ENCODE measurements around the gene RERE.
"Not testable (repeated sequence)": the region's sequence is repeated elsewhere in the genome, so short reads cannot be mapped to it uniquely, and the experiment has no call there.

RERE gene

GRCh38 chr1:8448911-8449661 lies 368.4 kb downstream of the RERE start:
- peak; percentile 17 for DNase-seq (ENCODE audit: low spot score)

GRCh38 chr1:8448505-8448904 lies 368.9 kb downstream of the RERE start:
- not testable (repeated sequence) for DNase-seq (ENCODE audit: low spot score)

- DNase-seq (ENCODE audit: low spot score) = no peak
Measured at GRCh38 chr1:8447616-8448150, 369.8 kb downstream of the RERE start.

- not testable (repeated sequence) for DNase-seq (ENCODE audit: low spot score)
Measured at GRCh38 chr1:8446119-8446518, 371.3 kb downstream of the RERE start.

- DNase-seq (ENCODE audit: low spot score) = no peak
Measured at GRCh38 chr1:8443558-8444194, 373.8 kb downstream of the RERE start.

GRCh38 chr1:8441426-8441825 lies 376.0 kb downstream of the RERE start:
- no peak for DNase-seq (ENCODE audit: low spot score)

- DNase-seq (ENCODE audit: low spot score) = peak; percentile 76
Measured at GRCh38 chr1:8439015-8439702, 378.3 kb downstream of the RERE start.

- DNase-seq (ENCODE audit: low spot score) = no peak
Measured at GRCh38 chr1:8438489-8438888, 379.0 kb downstream of the RERE start.

GRCh38 chr1:8437347-8437746 lies 380.1 kb downstream of the RERE start:
- no peak for DNase-seq (ENCODE audit: low spot score)

GRCh38 chr1:8435569-8436071 lies 381.8 kb downstream of the RERE start:
- DNase-seq (ENCODE audit: low spot score) = no peak

GRCh38 chr1:8434101-8434500 lies 383.3 kb downstream of the RERE start:
- DNase-seq (ENCODE audit: low spot score) = no peak

GRCh38 chr1:8431784-8432183 lies 385.7 kb downstream of the RERE start:
- DNase-seq (ENCODE audit: low spot score) = peak; percentile 67

- no peak for DNase-seq (ENCODE audit: low spot score)
Measured at GRCh38 chr1:8431019-8431418, 386.4 kb downstream of the RERE start.

GRCh38 chr1:8430476-8430875 lies 387.0 kb downstream of the RERE start:
- no peak for DNase-seq (ENCODE audit: low spot score)

- DNase-seq (ENCODE audit: low spot score) = no peak
Measured at GRCh38 chr1:8429549-8430110, 387.8 kb downstream of the RERE start.

GRCh38 chr1:8428441-8428840 lies 389.0 kb downstream of the RERE start:
- DNase-seq (ENCODE audit: low spot score) = no peak

- no peak for DNase-seq (ENCODE audit: low spot score)
Measured at GRCh38 chr1:8427986-8428385, 389.5 kb downstream of the RERE start.

GRCh38 chr1:8427493-8427892 lies 389.9 kb downstream of the RERE start:
- no peak for DNase-seq (ENCODE audit: low spot score)

- DNase-seq (ENCODE audit: low spot score) = no peak
Measured at GRCh38 chr1:8426996-8427395, 390.4 kb downstream of the RERE start.

- DNase-seq (ENCODE audit: low spot score) = no peak
Measured at GRCh38 chr1:8425781-8426161, 391.7 kb downstream of the RERE start.

- DNase-seq (ENCODE audit: low spot score) = no peak
Measured at GRCh38 chr1:8425150-8425780, 392.2 kb downstream of the RERE start.

Data from kidney tubule cell (primary cell).